Natural killer cell (primary cell): ENCODE measurements around the gene FLVCR1. TPM values are rescaled to one million over a fixed set of nuclear protein-coding genes. Genes with fewer than 3 reads are reported as not detected.
"Not testable (repeated sequence)": the region's sequence is repeated elsewhere in the genome, so short reads cannot be mapped to it uniquely, and the experiment has no call there.

Experiments used
- ATAC-seq, 3 donors: fragments of 150-1000 bp in 2 of 3; fragments of 200-7000 bp in 1 of 3; cut with Tn5 transposase; 1 replicate in 1 of 3; 2 replicates in 2 of 3; pipeline ENCODE4 v1.10.0; 2021; ENCODE audit warnings: mild to moderate bottlenecking in 2 of 3, moderate library complexity in 2 of 3
- DNase-seq, 2 donors: peaks; one replicate each; pipeline versions ENCODE4 v3.0.0 to v3.0.0-alpha.2; 2013 to 2021; ENCODE audit warnings: mixed read lengths in 1 of 2
- H3K27ac ChIP-seq: one replicate; pipeline ENCODE4 v1.5.1; 2013; ENCODE audit warnings: mild to moderate bottlenecking, low read length
- H3K27me3 ChIP-seq: one replicate; pipeline ENCODE4 v1.6.1; 2013; ENCODE audit warnings: low read length; ENCODE audit not compliant: control insufficient read depth, insufficient read depth
- H3K36me3 ChIP-seq: one replicate; pipeline ENCODE4 v1.6.1; 2013; ENCODE audit warnings: low read length; ENCODE audit not compliant: control insufficient read depth, insufficient read depth
- H3K4me1 ChIP-seq: one replicate; pipeline ENCODE4 v1.6.1; 2013; ENCODE audit warnings: low read length; ENCODE audit not compliant: control insufficient read depth, insufficient read depth
- H3K4me3 ChIP-seq: one replicate; pipeline ENCODE4 v1.5.1; 2013; ENCODE audit warnings: low read length
- H3K9me3 ChIP-seq: one replicate; pipeline ENCODE4 v1.6.1; 2013; ENCODE audit warnings: low read length; ENCODE audit not compliant: control insufficient read depth, insufficient read depth
- H3K27ac Mint-ChIP-seq, 2 donors: one replicate each; pipeline ENCODE4 v1.8.0; 2022; ENCODE audit warnings: mild to moderate bottlenecking in 2 of 2, mixed read lengths in 2 of 2, moderate library complexity in 1 of 2
- H3K27me3 Mint-ChIP-seq, 2 donors: one replicate each; pipeline ENCODE4 v1.8.0; 2022; ENCODE audit warnings: low read depth in 2 of 2, mixed read lengths in 2 of 2
- H3K36me3 Mint-ChIP-seq: one replicate; pipeline ENCODE4 v1.8.0; 2022; ENCODE audit warnings: mixed read lengths
- H3K4me1 Mint-ChIP-seq, 2 donors: one replicate each; pipeline ENCODE4 v1.8.0; 2022; ENCODE audit warnings: mixed read lengths in 2 of 2
- H3K4me3 Mint-ChIP-seq: one replicate; pipeline ENCODE4 v1.8.0; 2022; ENCODE audit warnings: mild to moderate bottlenecking, moderate library complexity, mixed read lengths
- H3K9me3 Mint-ChIP-seq, 2 donors: one replicate each; pipeline ENCODE4 v1.8.0; 2022; ENCODE audit warnings: mixed read lengths in 2 of 2
- WGBS: methylation state at CpG from one replicate; pipeline ENCODE4 v1.1.7; 2013; ENCODE audit warnings: missing lambda C conversion rate; ENCODE audit not compliant: insufficient coverage; 5-methylcytosine and 5-hydroxymethylcytosine counted together
- intact Hi-C: fragments of 100-400 bp; cut with micrococcal nuclease; formaldehyde crosslinking; loops from one replicate; pipeline ENCODE4 v1.14.2; 2022
- total RNA-seq, 4 donors: library from RNA; stranded (reverse); fragments of 120-200 nt in 1 of 4; gene quantifications; one replicate each; pipeline versions ENCODE4 v1.2.3 to v1.2.4, GENCODE V29; 2013 to 2022
- TF ChIP-seq, protein P1 (sequence below): fragments of 200-600 bp; IDR thresholded peaks from one replicate; pipeline ENCODE4 v1.8.0; 2022; ENCODE audit warnings: antibody characterized with exemption

FLVCR1 gene
- total RNA-seq, 3 donors from 2014 or later (not counting 1 experiment from before 2014, with no cell fraction given): 8.1 to 15.0 (median 11.4) TPM

DNA sequence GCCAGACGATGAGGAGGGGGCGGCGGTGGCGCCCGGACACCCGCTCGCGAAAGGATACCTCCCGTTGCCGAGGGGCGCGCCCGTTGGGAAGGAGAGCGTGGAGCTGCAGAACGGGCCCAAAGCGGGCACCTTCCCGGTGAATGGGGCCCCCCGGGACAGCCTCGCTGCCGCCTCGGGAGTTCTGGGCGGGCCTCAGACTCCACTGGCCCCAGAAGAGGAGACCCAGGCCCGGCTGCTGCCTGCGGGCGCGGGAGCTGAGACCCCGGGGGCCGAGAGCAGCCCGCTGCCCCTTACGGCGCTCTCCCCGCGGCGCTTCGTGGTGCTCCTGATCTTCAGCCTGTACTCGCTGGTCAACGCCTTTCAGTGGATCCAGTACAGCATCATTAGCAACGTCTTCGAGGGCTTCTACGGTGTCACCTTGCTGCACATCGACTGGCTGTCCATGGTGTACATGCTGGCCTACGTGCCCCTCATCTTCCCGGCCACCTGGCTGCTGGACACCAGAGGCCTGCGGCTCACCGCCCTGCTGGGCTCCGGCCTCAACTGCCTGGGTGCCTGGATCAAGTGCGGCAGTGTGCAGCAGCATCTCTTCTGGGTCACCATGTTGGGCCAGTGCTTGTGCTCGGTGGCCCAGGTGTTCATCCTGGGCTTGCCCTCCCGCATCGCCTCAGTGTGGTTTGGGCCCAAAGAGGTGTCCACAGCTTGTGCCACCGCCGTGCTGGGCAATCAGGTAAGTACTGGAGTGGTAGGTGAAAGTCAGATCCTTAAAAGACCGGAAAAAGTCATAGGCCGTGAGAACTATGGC lies 588 bp downstream of the FLVCR1 start:
- H3K4me1 Mint-ChIP-seq: peaks cover 16 to 32% of the 10 kb centered on the region in 2 donors
- intact Hi-C loops: loop anchor here (5.0 kb wide), 1 partner anchor 66 kb away; the partner anchor contains the start of genes NSL1 and TATDN3
- H3K27me3 ChIP-seq: no peaks in the 10 kb centered on the region
- H3K9me3 ChIP-seq: no peaks in the 10 kb centered on the region
- H3K4me3 Mint-ChIP-seq: peak overlapping the region; percentile 95
- no peaks in the 10 kb centered on the region for H3K36me3 Mint-ChIP-seq
- DNase-seq (peak; percentile 30 to 51), ATAC-seq (peak; percentile 2 to 15 (median 13))
- H3K36me3 ChIP-seq: no peaks in the 10 kb centered on the region
- H3K27ac Mint-ChIP-seq: peak overlapping the region; percentile 87 to 95
- H3K4me1 ChIP-seq: peaks cover 26% of the 10 kb centered on the region
- H3K4me3 ChIP-seq: peak overlapping the region; percentile 79
- no peaks in the 10 kb centered on the region for H3K9me3 Mint-ChIP-seq
- H3K27me3 Mint-ChIP-seq: no peaks in the 10 kb centered on the region
- TF ChIP-seq, protein P1, sequence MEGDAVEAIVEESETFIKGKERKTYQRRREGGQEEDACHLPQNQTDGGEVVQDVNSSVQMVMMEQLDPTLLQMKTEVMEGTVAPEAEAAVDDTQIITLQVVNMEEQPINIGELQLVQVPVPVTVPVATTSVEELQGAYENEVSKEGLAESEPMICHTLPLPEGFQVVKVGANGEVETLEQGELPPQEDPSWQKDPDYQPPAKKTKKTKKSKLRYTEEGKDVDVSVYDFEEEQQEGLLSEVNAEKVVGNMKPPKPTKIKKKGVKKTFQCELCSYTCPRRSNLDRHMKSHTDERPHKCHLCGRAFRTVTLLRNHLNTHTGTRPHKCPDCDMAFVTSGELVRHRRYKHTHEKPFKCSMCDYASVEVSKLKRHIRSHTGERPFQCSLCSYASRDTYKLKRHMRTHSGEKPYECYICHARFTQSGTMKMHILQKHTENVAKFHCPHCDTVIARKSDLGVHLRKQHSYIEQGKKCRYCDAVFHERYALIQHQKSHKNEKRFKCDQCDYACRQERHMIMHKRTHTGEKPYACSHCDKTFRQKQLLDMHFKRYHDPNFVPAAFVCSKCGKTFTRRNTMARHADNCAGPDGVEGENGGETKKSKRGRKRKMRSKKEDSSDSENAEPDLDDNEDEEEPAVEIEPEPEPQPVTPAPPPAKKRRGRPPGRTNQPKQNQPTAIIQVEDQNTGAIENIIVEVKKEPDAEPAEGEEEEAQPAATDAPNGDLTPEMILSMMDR: no peak
- H3K27ac ChIP-seq: peak overlapping the region; percentile 75
- 8% methylated on average over 54 of the region's 54 CpGs for WGBS

DNA sequence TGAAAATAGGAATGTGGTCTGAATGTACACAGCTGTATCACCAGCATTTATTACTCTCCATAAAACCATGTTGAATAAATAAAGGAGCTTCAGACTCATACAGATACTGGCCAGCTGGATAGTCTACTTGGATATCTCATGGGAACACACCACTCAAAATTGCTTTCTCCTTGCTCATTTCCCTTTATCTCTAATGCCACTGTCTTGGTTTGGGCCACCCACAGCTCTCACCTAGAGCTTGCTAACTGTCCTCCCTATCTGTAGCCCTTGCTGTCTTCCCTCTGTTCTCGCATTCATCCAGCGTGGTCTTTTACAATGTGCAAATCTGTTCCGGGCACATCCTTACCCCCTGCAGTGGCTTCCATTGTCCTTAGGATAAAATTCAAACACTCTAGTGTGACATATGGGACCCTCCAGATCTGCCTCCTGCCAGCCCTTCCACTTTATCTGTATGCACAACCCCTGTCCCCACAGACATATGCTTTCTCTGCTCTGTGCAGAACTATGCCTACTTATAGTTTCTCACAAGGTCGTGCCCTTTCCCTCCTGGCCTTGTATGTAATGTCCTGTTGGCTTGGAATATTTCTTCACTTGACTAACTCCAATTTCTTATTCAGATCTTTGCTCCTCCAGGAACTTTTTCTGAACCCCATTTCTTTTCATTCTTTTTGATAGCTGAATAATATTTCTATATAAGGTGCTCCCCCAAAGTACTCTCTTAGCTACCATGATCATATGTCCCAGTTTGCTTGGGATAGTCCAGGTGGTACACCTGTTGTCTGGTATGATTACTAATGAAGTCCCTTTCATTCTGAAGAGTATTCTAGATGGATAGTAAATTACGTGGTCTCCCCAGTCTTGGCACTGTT lies 2.9 kb downstream of the FLVCR1 start:
- Histone ChIP-seq H3K27ac (no peak overlapping the region), H3K9me3 (no peaks in the 10 kb centered on the region), H3K4me1 (peaks cover 26% of the 10 kb centered on the region), H3K4me3 (no peak overlapping the region), H3K36me3 (peaks cover 2% of the 10 kb centered on the region), H3K27me3 (no peaks in the 10 kb centered on the region)
- H3K4me1 Mint-ChIP-seq: peaks cover 19 to 33% of the 10 kb centered on the region in 2 donors
- no peaks in the 10 kb centered on the region for H3K9me3 Mint-ChIP-seq
- H3K4me3 Mint-ChIP-seq: no peak overlapping the region
- ATAC-seq: no peak
- DNase-seq: no peak
- intact Hi-C loops: no loop called here
- no peaks in the 10 kb centered on the region for H3K36me3 Mint-ChIP-seq
- H3K27ac Mint-ChIP-seq: no peak overlapping the region
- 70% methylated on average over 4 of the region's 5 CpGs for WGBS
- TF ChIP-seq, protein P1: no peak
- H3K27me3 Mint-ChIP-seq: no peaks in the 10 kb centered on the region

DNA sequence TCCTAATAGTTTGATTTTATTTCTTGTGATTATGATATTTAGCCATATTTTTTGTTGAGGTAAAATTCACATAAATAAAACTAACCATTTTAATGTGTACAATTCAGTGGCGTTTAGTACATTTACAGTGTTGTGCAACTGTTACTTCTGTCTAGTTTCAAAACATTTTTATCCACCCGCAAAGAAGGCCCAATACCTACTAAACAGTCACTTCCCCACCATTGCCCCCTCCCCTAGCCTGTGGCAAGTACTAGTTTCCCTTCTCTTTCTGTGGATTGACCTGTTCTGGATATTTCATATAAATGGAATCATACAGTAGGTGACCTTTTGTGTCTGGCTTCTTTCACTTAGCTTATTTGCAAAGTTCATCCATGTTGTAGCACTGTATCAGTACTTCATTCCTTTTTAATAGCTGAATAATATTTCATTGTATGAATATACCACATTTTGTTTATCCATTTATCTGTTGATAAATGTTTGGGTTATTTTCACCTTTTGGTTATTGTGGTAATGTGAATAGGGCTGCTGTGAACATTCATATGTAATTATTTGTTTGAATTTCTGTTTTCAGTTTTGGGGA lies 4.1 kb downstream of the FLVCR1 start:
- Histone ChIP-seq H3K27me3 (no peaks in the 10 kb centered on the region), H3K4me1 (peaks cover 20% of the 10 kb centered on the region), H3K36me3 (peaks cover 5% of the 10 kb centered on the region), H3K27ac (no peak overlapping the region), H3K4me3 (no peak overlapping the region), H3K9me3 (no peaks in the 10 kb centered on the region)
- H3K4me1 Mint-ChIP-seq: peaks cover 19 to 29% of the 10 kb centered on the region in 2 donors
- TF ChIP-seq, protein P1: no peak
- H3K27me3 Mint-ChIP-seq: no peaks in the 10 kb centered on the region
- ATAC-seq: no peak
- no peak for DNase-seq
- no peaks in the 10 kb centered on the region for H3K36me3 Mint-ChIP-seq
- 92% methylated on average over 2 of the region's 2 CpGs for WGBS
- no peak overlapping the region for H3K27ac Mint-ChIP-seq
- H3K9me3 Mint-ChIP-seq: no peaks in the 10 kb centered on the region
- no peak overlapping the region for H3K4me3 Mint-ChIP-seq
- intact Hi-C loops: no loop called here

DNA sequence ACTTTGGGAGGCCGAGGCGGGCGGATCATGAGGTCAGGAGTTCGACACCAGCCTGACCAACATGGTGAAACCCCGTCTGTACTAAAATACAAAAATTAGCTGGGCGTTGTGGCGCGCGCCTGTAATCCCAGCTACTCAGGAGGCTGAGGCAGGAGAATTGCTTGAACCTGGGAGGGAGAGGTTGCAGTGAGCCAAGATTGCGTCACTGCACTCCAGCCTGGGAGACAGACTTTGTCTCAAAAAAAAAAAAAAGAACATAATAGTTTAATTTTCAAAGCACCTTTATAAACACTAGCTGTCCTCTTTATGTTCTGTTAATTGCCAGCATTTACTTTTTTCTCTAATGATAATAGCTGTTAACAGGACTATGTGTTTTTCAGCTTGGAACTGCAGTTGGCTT lies 5.3 kb downstream of the FLVCR1 start:
- DNase-seq, H3K36me3 ChIP-seq, intact Hi-C loops, H3K9me3 Mint-ChIP-seq, H3K4me3 ChIP-seq, ATAC-seq, H3K4me3 Mint-ChIP-seq, H3K36me3 Mint-ChIP-seq, H3K27me3 ChIP-seq, H3K27ac ChIP-seq, H3K27me3 Mint-ChIP-seq, H3K27ac Mint-ChIP-seq, H3K9me3 ChIP-seq: not testable (repeated sequence)
- 85% methylated on average over 9 of the region's 10 CpGs for WGBS
- H3K4me1 ChIP-seq: peaks cover 17% of the 10 kb centered on the region
- peaks cover 13 to 21% of the 10 kb centered on the region in 2 donors for H3K4me1 Mint-ChIP-seq
